NCI-H524 (cell line): ENCODE data around the gene TBX5.

ENCODE experiments used
- DNase-seq, 2 experiments: peaks; one replicate each; lab custom pipeline; 2025; lab: John Stamatoyannopoulos, UW

TBX5 gene

DNA sequence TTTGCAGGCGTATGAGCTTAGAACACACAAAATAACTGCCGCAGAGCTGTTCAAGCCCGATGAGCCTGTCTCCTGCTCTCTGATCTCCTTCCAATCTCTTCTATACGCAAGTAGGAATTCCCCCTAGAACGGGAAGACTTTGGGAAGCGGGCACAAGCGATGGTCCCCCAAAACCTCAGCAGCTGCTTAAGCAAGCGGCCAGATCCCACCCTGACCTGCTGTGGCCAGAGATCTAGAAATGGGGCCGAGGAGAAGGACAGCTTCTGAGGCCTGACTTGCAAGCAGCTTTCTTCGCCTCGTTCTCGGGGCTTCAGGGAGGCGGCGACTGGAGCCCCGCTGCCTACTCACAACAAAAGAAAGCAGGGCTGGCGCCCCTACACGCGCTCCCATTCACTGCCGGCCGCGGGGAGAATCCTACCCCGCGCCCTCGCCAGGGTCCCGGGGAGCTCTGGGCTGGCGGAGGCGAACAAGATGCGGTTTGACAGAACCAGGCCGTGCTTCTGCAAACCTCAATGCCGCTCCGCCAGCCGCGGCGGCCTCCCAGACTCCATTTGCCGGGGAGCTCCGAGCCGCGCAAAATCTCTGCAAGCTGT is 922 bp downstream of the TBX5 start:
- DNase-seq: no peak

DNA sequence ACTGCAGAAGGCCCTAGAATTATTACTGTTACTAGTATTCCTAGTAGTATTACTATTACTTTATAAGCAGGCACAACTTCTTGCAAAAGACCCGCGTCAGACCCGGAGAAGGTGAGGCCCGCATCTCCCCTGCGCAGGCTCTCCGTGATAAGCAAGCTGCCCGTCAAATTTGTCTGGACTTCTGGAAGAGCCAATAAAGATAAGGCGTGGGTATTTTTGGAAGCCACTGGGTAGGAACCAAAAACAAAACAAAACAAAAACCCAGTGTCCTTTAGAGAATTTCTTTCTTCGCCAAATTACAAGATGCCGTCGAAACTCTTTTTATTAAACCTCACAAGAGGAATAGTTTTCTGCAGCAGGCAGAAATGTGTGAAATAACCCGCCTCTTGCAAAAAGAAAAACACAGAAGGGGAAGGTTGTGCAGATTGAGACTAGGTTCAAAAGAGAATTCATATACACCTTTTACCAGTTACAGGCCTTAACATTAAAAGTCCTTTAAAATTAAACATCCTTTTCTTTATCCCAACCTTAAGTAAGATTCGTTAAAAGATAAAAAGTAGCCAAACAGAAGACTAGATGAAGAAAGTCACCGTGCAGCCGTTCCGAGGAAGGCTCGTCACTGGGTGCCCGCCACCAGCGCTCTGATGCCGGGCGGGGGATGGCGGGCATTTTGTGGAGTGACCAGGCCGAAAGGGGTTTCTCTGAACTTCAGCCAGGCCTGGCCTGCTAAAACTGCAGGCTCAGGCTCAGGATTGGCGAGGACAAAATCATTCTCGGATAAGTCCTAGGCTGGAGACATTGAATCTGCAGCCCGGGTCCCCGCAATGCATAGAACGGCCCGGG is 1.6 kb downstream of the TBX5 start:
- DNase-seq: no peak

DNA sequence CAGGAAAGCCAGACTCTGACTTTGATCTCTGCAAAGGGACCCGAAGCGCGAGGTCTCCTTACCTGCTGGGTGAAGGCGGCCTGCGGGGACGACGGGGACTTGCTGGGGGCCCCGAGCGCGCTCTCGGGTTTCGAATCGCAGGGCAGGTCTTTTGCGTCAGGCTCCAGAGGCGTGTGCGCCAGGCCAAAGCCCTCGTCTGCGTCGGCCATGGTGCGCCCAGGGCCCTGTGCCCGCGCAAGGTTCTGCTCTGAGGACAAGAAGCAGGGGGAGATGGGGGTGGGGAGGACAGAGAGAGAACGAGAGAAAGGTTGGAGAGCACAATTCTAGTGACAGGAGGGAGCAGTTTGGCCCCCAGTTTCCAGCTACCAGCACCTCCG is 2.3 kb downstream of the TBX5 start:
- DNase-seq: no peak

DNA sequence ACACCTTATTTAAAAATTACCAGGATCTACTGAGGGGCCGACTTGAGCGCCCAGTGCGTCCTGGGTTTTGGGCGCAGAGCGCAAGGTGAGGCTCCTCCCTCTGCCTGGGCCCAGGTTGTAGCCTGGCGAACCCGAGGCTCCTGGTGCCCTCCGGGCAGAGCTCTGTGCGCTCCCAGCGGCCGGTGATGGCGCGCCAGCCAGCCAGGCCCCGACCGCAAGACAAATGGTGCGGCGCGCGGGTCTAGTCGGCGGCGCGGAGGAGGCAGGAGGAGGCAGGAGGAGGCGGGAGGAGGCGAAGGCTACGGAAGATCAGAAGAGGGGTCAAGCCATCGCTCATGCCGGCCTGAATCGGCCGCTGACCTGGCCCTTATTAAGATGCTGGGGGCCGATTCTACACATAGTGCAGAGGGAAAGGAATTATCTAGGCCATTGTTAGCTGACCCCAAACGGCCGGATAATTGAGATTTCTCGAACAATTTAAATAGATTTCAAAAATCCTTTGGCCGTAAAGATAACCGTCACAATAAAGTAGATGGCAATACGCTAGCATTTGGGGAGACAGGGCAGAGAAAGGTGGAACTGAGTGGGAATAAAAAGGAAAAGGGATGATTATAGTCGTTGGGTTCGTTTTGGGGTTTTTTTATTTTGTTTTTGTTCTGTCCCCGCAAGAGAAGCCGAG is 2.8 kb downstream of the TBX5 start:
- no peak for DNase-seq

DNA sequence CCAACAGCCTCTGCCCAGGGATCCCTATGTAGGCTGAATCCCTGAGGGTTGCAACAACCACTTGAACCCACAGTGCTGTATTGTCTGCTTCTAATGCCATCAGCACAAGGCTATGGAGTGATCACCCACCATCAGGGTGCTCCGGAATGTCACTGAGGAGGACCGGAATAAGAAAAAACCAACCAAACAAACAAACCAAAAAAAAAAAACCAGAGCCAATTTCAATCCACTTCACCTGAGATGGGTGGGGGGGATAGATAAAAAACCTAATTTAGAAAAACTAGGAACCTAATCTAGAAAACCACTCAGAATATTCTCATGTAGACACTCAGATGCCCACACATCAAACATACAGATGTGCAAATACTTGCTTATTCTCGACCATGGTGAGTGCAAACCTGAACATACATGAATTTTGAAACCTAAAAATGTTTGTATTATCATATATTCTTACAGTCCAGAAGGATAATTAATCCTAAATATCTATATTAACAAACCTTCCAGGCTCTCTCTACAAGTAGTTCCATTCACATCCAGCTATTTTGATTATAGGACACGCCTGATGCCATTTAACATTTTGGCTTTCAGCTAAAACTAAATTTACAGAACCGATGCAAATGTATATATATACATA is 3.7 kb downstream of the TBX5 start:
- DNase-seq: no peak

DNA sequence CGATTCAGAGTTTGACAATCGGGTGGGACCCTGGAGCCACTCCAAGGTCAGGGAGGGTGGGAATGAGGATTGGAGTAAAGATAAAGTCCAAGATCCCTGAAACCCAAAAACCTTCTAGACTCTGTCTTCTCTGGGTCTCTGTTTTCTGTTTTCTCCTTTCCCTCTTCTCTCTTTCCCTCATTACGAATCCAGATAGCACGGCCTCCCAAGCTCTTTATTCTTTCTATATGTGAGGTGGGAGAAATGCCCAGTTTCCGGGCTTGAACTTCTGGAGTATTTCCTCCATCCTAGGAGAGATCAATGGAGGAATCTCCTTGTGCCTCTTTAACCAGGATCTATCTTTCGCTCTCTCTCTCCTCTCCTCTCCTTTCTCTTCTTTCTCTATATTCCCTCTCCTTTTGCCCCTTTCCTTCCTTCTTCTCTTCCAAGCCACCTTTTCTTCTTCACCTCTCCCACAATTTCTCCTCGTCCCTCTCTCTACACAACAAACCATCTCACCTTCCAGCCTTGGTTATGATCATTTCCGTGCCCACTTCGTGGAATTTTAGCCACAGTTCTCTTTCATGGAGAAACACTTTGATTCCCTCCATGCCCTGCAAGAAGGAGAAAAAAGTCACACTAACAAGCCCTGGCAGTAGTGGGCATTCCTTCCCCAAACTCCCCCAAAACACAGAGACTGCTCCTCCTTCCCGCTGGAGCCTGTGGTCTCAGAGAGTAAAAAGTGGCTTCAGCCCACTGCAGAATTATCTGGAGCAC is 4.4 kb downstream of the TBX5 start:
- DNase-seq: no peak

DNA sequence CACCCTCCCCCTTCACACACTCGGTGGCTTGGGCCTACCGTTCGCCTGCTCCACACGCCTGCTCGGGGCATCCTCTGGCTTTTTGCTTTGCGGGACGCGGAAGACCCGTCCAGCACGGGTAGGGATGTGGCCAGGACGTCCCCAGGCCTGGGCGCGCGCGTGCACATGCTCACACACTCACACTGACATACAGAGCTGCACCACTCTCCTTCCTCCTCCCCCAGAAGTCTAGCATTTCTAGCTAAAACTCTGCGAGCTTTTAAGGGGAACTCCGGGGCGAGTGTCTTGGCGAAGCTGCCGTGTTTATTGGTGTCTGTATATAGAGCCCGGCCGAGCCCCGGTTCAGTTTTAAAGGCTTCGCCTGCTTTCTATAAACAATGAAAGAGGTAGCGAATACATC is 5.0 kb downstream of the TBX5 start:
- DNase-seq: no peak

DNA sequence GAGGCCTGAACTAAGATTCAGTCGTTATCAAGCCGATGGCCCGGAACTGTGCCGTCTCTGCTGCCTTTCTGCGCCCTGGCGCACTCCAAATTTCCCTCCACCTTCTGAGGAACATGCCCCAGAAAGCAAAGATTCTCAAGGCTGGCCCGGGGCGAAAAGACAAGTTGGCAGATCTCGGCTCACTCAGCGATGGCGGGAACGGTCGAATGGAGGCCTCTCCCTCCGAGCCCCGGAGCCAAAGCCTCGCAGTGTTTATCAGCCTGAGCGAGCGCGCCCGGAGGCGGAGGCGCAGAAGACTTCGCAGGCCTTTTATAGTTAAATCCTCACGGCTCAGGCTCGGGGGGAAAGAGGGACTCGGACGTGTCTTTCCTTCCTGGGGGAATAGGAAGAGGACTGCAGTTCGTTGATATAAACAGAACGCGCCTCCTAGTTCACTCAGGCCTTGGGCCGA is 5.6 kb downstream of the TBX5 start:
- DNase-seq: no peak

DNA sequence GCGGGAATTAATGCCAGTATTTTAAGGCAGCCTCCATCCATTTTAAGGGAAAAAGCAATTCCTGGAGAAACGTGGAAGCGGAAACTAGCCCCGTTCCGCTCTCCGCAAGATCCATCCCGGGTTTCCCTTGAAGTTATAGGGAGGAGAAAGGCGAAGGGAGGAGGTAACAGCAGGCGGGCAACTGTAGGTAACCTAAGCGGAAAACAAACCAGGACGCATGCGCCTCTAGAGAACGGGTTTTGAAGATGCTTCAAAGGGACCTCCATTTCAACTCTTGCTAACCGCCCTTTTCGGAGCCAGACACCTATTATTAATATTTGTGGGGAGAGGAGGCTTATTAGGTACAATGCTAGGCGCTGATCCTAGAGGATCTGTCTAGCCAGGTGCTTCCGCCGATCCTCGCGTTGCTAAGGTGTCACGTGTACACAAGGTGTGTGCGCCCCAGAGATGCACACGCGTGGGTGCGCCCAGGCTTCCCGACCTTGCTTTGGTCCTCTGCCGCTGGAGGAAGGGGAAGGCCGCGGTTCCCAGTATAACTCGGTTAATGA is 6.2 kb downstream of the TBX5 start:
- no peak for DNase-seq

DNA sequence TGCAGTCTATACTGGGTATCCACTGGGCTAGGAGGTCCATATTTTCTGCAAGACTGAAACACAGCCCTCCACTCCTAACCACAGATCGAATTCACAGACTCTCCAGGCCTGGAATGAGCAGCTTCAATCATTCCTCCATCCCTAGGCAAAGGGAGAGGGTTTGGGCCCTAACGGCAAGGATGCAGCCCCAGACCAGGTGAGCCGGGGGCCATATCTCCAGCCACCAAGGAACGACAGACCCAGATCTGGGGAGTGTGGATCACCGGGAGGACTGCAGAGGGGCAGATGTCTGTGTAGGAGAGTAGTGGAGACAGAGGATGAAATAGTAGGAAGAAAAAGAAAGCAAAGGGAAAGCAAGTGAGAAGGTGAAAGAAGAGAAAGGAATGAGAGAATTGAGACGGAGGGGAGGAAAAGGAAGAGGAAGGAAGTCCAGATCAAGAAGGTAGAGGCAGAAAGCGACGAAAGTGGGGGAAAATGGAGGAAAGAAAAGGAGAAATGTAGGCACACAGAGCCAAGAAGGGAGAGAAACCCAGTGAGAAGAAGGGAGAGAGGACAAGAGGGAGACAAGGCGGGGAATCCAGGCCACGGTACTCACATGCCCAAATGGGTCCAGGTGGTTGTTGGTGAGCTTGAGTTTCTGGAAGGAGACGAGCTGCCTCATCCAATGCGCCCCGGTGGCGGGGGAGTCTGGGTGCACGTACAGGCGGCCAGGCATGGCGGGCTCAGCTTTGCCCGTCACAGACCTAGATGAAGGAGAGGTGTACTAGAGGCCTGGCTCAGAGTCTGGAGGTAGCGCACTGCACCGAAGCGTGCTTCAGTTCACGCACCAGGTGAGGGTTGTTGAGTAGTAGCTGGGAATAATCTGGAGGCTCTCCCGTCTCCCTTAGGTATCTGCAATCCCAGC is 7.7 kb downstream of the TBX5 start:
- DNase-seq: no peak

DNA sequence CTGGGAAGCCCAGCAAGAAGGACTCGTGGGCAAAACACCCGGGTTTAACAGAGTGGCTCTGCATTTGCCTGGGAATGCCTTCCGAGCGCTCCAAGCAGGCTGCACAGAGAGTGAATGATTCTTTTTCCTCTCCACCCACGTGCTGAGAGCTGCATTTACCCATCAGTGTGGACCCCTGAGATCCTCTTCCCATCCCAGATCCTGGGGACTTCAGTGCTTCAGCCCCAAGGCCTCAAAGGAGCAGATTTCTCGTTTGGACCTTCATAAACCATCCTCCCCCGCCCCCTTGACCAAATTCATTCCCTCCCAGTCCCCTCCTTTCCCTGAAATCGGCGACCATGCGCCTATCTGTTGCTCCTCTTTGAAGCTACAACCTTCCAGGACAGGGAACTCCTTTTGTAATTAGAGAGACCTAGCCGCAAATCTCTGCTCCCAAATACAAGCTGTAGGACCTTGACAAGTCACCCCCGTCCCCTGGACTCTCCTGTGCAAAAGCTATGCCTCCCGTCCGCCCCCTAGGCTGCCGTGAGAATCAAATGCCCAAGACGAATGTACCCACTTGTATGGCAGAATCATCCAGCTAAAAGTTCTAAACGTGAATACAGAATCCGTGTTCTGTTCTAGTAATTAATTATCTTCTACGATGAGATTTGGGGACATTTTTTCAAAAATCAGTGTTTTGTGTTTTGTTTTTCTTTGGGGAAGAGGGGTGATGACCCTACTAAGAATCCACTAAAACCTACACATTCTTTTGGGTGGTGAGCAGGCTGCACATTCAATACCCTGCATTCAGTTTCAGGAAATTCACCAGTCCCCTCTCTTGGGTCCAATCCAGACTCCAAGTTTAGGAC is 8.8 kb downstream of the TBX5 start:
- no peak for DNase-seq

DNA sequence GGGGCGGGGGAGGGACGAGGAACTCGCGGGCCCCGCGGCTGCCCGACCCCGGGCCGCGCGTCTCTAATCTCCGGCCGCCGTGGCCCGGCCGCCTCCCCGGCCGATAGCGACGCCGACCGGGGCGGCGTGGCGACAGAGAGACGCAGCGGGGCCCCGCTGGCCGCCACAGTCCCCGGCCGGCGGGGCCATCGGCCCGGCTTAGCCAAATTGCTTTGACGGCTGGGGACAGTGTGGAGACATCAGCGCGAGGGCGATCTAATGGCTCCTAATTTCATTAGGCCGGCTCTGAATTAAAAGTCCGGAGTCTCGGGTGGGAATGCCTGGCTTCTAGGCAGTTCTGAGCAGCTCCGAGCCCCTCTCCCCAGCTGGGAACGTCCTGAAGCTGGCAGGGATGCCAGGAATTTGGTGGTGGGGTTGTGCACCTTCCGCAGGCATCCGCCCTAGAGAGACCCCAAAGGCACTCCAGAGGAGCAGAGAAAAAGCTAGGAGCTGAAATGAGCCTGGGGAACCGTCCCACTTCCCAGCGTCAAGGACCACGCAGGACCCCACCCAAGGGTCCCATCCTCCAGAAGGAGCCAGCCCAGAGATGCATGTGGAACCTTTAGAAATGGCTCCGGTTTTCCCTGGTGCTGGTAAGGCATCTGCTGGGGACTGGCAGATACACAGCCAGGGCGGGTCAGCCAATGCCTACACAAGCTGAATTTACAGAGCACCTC is 9.6 kb downstream of the TBX5 start:
- DNase-seq: no peak

DNA sequence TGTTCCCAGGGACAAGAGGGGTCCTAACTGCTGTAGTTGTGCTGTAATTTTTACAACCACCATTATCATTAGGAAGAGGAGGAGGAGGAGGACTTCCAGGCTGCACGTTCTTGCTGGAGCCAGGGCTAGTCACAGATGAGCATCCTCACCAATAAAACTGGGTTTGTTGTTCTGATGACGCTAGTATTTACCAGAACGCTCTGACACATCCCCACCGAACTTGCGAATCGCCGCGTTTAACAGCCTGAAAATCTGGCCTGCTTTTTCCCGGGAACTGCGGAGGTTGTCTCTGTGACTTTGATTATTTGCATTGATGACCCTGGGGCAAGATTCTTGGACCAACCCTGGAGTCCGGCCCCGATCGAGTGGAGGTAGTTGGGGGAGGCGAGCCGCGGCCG is 10.2 kb downstream of the TBX5 start:
- DNase-seq: no peak

DNA sequence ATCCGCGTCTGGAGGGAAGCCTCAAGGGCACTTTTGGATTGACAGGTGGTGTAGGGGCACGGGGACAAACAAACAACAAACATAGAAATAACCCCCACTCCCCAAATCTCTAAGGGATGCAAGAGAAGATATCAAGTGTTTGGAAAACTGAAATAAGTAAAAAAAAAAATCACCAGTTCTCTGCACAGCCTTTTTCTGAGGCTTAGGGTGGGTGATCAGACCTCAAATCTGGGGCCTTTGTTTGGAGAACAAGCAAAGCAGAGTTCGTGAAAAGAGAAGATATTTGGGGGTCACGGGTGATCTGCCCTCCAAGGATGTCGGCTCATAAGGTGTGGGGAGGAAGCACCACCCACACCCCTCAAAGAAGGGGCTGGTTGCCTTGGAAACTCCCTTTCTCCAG is 10.7 kb downstream of the TBX5 start:
- no peak for DNase-seq

DNA sequence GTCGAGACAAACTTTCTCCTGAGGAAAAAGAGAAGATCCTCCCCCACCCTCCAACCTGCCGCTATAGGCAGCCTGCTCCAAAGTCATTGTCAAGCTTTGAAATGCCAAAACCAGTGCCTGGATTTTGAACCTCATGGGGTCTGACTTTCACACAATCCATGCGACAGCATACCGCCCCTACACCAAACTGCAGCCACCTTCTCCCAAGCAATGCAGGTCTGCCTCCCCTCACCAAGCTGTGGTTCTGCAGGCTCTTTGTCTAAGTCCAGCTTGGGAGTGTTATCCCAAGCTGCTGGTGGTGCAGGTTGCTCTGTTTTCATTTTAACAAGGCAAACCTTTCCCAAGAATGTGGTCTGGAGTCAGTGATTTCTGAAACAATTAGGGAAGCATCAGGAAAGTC is 12.4 kb downstream of the TBX5 start:
- no peak for DNase-seq

DNA sequence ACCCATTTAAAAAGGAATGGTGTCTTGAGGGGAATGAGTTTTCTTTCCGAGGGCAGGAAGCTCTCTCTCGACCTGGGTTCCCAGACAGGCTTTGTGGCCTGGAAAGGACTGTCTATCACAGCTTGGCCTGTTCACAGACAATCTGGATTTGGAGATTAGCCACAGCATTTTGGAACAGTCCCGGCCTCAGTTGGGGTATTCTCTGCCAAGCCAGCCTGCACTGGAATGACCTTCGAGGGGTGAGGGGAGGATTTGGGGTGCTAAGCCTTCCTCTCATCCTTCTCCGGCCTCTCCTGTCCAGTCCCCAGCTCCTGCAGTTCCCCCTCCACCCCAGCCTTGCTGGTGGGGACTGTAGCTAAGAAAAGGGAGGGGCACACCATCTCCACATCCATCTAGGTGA is 13.0 kb downstream of the TBX5 start:
- DNase-seq: no peak

DNA sequence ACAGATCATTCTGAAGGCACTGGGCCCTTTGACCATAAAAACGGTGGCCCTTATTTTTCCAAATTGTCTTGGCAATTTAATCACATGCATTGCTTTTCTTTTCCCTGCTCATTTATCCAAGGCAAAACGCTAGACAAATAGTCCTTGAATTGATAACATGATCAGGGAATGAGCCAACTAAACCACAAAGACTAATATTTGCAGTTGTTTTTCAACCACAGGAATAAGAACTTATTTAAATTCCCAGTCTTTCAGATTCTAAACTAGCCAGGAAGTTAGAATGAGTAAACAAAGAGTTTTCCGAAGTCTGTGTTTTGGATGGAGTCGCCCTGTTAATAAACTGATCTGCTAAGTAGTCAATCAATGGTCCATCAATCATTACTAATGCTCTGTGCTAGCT is 14.9 kb downstream of the TBX5 start:
- no peak for DNase-seq

DNA sequence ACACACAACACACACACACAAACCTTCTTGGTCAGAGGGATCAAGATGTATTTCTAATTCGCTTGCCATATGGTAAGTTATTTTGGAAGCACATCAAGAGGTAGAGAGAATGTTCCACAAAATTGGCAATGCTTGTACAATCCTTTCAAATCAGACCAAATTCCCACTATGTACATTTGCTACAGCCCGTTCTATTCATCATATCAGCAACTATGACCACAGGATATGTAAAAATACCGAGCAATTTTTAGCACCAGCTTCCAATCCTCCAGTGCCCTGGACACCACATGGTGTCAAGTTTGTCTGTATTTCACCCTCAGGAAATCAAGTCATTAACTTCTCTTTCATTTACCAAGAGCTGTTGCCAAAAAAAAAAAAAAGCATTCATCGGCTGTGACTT is 21.2 kb downstream of the TBX5 start:
- DNase-seq: no peak

DNA sequence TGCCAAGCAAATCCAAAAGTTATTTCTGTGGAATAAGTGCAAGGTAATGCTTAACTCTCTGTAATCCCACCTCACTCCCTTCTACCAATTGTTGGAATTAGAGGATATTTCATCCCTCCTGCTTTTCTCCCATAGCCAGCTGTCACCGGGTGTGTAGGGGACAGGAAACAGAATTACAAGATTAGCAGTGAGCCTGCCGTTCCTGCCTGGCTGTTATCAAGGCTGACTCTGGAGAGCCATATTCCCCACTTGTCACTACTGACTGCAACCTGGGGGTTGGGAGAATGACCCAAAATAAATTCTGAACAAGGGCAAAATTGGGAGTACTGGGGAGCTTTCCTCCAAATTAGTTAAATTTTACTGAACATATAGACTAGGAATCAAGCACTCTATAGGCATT is 24.8 kb downstream of the TBX5 start:
- no peak for DNase-seq
